Spinal cord (tissue), 10 donors: ENCODE data around the gene SLC22A6. TPM values are rescaled to one million over a fixed set of nuclear protein-coding genes. Genes with fewer than 3 reads are reported as not detected.
A peak's percentile ranks its signal among the peaks of the same experiment; 100 is the strongest.
"Not testable (repeated sequence)": the region's sequence is repeated elsewhere in the genome, so short reads cannot be mapped to it uniquely, and the experiment has no call there.

Source experiments
- DNase-seq, 6 donors: peaks; one replicate each; pipeline versions ENCODE4 v3.0.0 to v3.0.0-alpha.2; 2013 to 2015; ENCODE audit warnings: low spot score in 6 of 6, low read depth in 4 of 6
- H3K27ac ChIP-seq: one replicate; pipeline ENCODE4 v1.5.1; 2013; ENCODE audit warnings: low read depth, low read length, control low read depth
- H3K27me3 ChIP-seq: one replicate; pipeline ENCODE4 v1.6.1; 2013; ENCODE audit warnings: low read length; ENCODE audit not compliant: control insufficient read depth, insufficient read depth
- H3K36me3 ChIP-seq: one replicate; pipeline ENCODE4 v1.6.1; 2013; ENCODE audit warnings: low read length; ENCODE audit not compliant: control insufficient read depth, insufficient read depth
- H3K4me1 ChIP-seq: one replicate; pipeline ENCODE4 v1.6.1; 2013; ENCODE audit warnings: low read length; ENCODE audit not compliant: control insufficient read depth, insufficient read depth
- H3K4me3 ChIP-seq: one replicate; pipeline ENCODE4 v1.5.1; 2013; ENCODE audit warnings: low read depth, low read length, control low read depth
- H3K9me3 ChIP-seq: one replicate; pipeline ENCODE4 v1.6.1; 2013; ENCODE audit warnings: low read length; ENCODE audit not compliant: control insufficient read depth, insufficient read depth
- WGBS: methylation state at CpG from one replicate; pipeline ENCODE4 v1.1.5; 2013; ENCODE audit warnings: missing lambda C conversion rate; ENCODE audit not compliant: insufficient coverage; 5-methylcytosine and 5-hydroxymethylcytosine counted together
- polyA plus RNA-seq, 2 donors: library from polyadenylated mRNA; unstranded; fragments of 120-200 nt; gene quantifications; one replicate each; pipeline ENCODE4 v1.2.1, GENCODE V29; 2013; ENCODE audit not compliant: insufficient read length in 2 of 2
- total RNA-seq, 2 donors: library from RNA; depleted of rRNA in 1 of 2; stranded (reverse); fragments of 120-200 nt in 1 of 2; fragments of >200 nt in 1 of 2; gene quantifications; one replicate each; pipeline versions ENCODE4 v1.2.3 to v1.2.4, GENCODE V29; 2013 to 2014
- donor health status: healthy.

SLC22A6 gene
- total and polyA plus RNA-seq, 4 donors, result 12.2 to 340 (median 53.0) TPM

DNA sequence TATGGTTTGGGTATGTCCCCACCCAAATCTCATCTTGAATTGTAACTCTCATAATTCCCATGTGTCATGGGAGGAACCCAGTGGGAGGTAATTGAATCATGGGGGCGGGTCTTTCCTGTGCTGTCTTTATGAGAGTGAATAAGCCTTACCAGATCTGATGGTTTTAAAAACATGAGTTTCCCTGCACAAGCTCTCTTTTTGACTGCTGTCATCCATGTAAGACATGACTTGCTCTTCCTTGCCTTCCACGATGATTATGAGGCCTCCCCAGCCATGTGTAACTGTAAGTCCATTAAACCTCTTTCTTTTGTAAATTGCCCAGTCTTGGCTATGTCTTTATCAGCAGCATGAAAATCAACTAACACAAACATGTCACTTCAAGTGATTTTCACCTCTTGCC lies 47.2 kb downstream of the SLC22A6 start:
- not testable (repeated sequence) for H3K9me3 ChIP-seq, H3K4me1 ChIP-seq, DNase-seq, H3K27ac ChIP-seq, H3K36me3 ChIP-seq, H3K4me3 ChIP-seq, H3K27me3 ChIP-seq
- 89% methylated on average over 1 of the region's 2 CpGs for WGBS

DNA sequence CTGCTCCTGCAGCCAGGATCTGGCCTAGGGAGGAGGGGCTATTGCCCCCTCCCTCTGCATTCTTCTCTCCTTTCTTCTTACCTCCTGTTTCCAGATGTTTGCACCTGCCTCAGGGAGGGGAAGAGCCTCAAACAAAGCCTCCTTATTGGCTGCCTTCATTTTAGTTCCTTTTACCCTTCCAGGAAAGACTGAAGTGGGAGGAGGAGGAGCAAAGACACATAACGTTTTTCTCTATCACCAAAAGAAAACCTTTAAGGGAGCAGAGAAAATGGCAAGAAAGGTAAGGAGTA lies 50.3 kb downstream of the SLC22A6 start:
- no peak overlapping the region for H3K27ac ChIP-seq
- no CpG with 5 or more reads among the region's 1 CpG for WGBS
- DNase-seq, result no peak
- H3K4me3 ChIP-seq, result no peak overlapping the region
- H3K4me1 ChIP-seq, result peaks cover 10% of the 10 kb centered on the region
- no peaks in the 10 kb centered on the region for H3K27me3 ChIP-seq
- no peaks in the 10 kb centered on the region for H3K36me3 ChIP-seq
- no peaks in the 10 kb centered on the region for H3K9me3 ChIP-seq

DNA sequence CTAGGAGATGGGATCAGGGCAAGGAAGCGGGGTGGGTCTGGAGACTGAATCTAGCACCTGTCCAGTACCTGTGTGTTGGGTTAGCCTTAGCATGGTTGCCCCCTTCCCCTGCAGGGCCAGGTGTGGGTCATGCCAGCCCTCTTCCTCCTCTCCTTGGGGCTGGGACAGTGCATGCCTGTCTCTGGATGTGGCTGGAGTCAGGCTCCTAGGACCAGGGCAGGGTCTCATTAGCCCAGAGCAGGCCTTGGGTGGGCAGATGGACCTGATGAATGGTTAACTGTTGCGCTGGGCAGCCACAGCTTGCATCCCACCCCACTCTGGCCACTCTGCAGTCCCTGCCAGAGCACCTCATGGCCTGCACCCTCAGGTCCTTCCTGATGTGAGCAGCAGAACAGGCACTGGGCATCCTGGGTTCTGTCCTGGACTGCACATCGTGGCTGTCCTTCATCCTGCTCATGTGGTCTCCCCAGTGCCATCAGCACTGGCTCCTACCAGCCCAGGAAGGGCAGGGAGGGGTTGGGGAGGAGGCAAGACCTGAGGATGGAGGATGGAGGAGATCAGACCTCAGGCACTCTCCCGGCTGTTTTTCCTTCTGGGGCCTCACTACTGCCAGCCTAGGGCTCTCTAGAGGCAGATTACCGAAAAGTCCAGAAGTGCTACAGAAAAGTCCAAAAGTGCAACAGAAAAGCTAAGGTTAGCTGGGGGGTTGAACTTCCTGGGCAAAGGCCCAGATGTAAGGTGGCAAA lies 50.8 kb downstream of the SLC22A6 start:
- H3K9me3 ChIP-seq, result no peaks in the 10 kb centered on the region
- H3K36me3 ChIP-seq, result no peaks in the 10 kb centered on the region
- H3K27ac ChIP-seq, result no peak overlapping the region
- no peak for DNase-seq
- WGBS, result 84% methylated on average over 5 of the region's 5 CpGs
- no peaks in the 10 kb centered on the region for H3K27me3 ChIP-seq
- no peak overlapping the region for H3K4me3 ChIP-seq
- peaks cover 10% of the 10 kb centered on the region for H3K4me1 ChIP-seq

DNA sequence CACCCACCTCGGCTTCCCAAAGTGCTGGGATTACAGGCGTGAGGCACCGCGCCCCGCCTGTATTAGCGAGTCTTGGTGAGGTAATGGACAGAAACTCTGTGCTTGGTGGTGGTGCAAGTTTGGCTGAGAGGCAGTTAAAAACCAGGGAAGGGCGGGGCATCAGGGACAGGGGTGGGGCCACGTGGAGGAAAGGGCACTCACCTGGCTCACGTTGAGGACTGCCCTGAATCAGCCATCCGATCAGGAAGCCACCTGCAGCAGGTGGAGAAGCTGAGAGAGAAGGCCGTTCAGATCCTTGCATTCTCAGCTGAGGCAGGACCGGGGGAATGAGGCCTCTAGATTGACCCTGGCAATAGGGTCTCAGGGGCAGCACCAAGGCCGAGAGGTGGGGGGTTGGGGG lies 51.5 kb downstream of the SLC22A6 start:
- no peak overlapping the region for H3K4me3 ChIP-seq
- no peaks in the 10 kb centered on the region for H3K36me3 ChIP-seq
- WGBS, result 85% methylated on average over 13 of the region's 13 CpGs
- no peaks in the 10 kb centered on the region for H3K27me3 ChIP-seq
- H3K9me3 ChIP-seq, result no peaks in the 10 kb centered on the region
- H3K27ac ChIP-seq, result no peak overlapping the region
- DNase-seq, result no peak
- H3K4me1 ChIP-seq, result peaks cover 10% of the 10 kb centered on the region

DNA sequence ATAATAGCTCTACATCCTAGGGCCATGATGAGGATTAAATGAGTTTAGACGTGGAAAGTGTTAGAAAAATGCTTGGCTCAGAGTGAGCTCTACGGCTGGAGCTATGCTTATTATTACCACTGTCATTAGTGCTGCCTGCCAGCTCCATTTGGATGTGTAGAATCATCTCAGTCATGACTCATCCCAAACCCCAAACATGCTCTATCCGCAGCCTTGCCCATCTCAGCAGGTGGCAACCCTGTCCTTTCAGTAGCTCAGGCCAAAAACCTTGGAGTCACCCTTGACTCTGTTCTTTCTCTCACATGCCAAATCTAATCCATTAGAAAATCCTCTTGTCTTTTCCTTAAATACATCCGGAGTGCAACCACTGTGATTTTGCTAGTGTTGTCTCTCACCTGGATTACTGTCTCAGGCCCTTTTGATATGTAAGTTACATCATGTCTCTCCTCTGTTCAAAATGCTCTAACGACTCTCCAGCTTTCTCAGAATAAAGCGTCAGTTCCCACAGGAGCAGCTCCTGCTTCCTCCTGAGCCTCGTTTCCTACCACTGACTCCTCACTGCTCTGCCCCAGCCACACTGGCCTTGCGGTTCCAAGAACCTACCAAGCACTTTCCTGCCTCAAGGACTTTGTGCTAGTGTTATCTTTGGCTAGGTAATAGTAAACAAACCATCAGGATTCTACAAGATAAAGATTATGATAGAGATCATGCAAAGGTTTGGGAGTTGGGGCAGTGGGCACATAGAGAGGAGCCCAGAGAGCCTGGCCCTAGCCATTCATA lies 53.1 kb downstream of the SLC22A6 start:
- H3K27ac ChIP-seq, result no peak overlapping the region
- WGBS, result 32% methylated on average over 6 of the region's 8 CpGs
- no peaks in the 10 kb centered on the region for H3K9me3 ChIP-seq

DNA sequence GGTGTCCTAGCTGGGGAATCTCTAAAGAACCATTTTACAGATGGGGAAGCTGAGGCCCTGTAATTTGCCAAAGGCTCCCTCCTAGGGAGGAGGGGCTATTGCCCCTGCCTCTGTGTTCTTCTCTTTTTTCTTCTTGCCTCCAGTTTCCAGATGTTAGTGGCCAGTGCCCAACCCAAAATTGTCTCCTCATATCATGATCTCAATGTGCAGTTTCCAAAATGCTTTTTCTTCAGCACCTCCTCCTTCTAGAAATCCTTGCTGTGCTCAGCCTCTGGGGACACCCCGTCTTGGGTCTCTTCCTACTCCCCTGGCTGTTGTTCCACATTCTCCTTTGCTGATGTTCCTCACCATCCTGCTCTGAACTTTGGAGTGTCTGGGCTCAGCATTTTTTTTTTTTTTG lies 54.1 kb downstream of the SLC22A6 start:
- DNase-seq, result no peak
- no peaks in the 10 kb centered on the region for H3K36me3 ChIP-seq
- no peak overlapping the region for H3K27ac ChIP-seq
- H3K27me3 ChIP-seq, result peaks cover 19% of the 10 kb centered on the region
- H3K4me3 ChIP-seq, result no peak overlapping the region
- H3K9me3 ChIP-seq, result no peaks in the 10 kb centered on the region
- WGBS, result 64% methylated on average over 1 of the region's 1 CpG
- peaks cover 26% of the 10 kb centered on the region for H3K4me1 ChIP-seq

More for the DNA sequence above, 53.1 kb downstream of the SLC22A6 start:
- DNase-seq, result peak in 1 of 6 donors; percentile 39
- H3K36me3 ChIP-seq, result no peaks in the 10 kb centered on the region
- peaks cover 8% of the 10 kb centered on the region for H3K27me3 ChIP-seq
- no peak overlapping the region for H3K4me3 ChIP-seq
- H3K4me1 ChIP-seq, result peaks cover 16% of the 10 kb centered on the region

DNA sequence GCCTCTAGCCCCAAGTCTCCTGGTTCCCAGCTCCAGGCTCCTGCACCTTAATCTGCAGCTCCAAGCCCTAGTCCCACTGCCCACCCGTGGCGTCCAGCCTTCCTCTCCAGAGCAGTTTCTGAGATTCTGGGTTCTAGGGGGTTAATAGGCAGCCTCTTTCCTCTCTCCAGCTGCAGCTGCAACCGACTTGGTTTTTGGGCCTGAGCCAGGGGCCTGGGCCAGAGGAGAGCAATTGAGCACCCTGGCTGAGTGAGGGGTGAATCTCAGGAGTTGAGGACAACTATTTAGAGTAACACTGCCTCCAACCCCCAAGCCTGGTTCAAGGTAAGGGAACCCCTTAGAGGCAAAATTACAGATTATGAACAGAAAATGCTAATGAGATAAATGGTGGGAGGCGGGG lies 54.6 kb downstream of the SLC22A6 start:
- Histone ChIP-seq H3K36me3 (no peaks in the 10 kb centered on the region), H3K4me1 (peaks cover 31% of the 10 kb centered on the region), H3K9me3 (no peaks in the 10 kb centered on the region), H3K4me3 (no peak overlapping the region), H3K27me3 (peaks cover 24% of the 10 kb centered on the region), H3K27ac (no peak overlapping the region)
- WGBS, result 77% methylated on average over 1 of the region's 4 CpGs
- DNase-seq, result peak in 2 of 6 donors; percentile 52 to 84

DNA sequence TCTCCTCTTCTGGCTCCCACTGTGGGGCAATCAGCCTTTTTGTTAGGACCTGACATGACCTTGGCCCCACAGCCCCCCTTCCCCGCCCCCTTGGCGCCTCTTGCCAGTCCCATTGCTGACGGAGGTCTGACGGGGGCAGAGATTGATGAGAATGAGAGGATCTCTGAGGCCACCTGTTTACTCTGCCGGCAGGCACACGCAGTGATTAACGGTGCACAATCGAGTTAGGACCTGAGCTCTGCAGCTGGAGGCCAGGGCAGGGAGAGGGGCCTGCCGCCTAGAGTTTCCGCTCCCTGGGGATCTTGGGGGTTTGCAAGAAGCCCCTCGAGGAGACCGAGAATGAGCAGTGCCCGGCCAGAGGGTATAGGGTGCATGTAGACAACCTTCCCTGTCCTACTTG lies 56.8 kb downstream of the SLC22A6 start:
- no peak for DNase-seq
- Histone ChIP-seq H3K9me3 (no peaks in the 10 kb centered on the region), H3K4me1 (peaks cover 44% of the 10 kb centered on the region), H3K4me3 (no peak overlapping the region), H3K27ac (no peak overlapping the region), H3K27me3 (peaks cover 43% of the 10 kb centered on the region), H3K36me3 (no peaks in the 10 kb centered on the region)
- WGBS, result 45% methylated on average over 7 of the region's 13 CpGs

DNA sequence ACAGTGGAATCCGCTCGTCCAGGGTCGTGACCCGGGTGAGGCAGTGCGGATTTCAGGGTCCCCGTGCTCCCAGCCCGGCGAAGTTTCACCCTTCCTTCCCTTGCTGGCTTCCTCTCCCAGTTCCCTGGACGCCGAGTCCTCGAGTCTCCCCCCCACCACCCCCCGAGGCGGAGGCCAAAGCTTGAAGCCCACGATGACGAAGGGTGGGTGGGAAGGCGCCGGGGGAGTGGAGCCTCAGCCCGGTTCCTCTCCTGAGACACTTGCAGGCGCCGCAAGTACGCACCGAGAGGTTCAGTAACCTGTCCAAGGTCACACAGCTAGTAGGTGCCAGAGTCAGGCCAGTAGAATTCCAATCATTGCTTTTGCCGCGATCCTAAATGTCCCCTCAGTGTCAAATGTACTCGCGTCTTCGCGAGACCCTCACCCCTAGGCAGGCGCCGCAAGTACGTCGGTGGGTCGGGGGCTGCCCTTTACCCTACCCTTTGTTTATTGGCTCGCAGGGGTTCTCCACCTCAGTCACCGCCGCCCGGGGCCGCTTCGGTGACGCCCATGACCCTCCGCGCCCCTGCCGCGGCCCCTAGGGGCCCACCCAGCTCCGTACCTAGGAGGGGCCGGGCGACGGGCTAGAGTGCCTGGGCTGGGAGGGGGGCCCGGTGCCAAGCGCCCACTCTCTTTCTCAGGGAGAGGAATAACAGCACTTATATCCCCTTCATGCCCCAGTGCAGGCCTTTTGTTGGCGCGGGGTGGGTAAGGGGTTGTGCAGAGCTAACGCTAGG lies 57.9 kb downstream of the SLC22A6 start:
- Histone ChIP-seq H3K27ac (no peak overlapping the region), H3K4me3 (no peak overlapping the region), H3K27me3 (peaks cover 52% of the 10 kb centered on the region), H3K36me3 (no peaks in the 10 kb centered on the region), H3K9me3 (no peaks in the 10 kb centered on the region), H3K4me1 (peaks cover 55% of the 10 kb centered on the region)
- no peak for DNase-seq
- 8% methylated on average over 43 of the region's 53 CpGs for WGBS
